ENCODE data around the gene ZNF746. TPM values are rescaled to one million over a fixed set of nuclear protein-coding genes. Genes with fewer than 3 reads are reported as not detected.
A peak's percentile ranks its signal among the peaks of the same experiment; 100 is the strongest.

Gene ZNF746
- polyA plus RNA-seq, 2 of the 4 experiments (the other 2 are of a cell fraction): 6.8 to 10.7 TPM

DNA sequence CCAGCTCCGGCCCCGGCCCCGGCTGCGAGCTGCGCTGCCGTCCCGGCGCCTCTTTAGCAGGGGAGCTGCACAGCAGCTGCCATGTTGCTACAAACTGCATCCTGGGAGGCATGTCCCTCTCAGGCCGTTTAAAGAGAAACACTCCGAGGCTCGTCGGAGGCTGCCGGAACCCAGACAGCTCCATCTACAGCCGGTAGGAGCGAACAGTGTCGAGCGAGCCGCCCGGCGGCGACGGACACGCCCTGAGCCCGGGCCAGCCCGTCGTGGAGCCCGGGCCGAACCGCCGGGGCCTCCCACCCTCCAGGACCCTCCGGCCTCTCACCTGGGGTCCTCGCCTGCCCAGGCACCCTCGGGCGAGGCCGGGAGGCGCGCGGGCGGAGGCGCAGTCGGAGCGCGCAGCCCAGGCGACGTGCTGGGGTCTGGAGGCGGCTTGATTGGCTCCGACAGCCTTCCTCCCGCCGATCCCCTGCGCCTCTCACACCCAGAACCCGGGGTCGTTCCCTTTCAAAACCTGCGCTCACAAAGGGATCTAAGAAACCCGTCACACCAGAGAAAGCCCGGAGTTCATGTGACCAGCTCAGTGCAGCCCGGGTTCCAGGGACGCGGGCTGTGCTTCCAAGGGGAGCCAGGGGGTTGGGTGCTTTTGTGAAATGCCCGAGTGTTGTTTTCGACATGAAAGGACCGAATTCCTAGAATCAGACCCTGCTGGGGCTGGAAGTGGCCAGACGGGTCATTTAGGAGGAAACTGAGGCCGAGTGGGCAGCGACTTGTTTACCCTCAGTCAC, 36.9 kb downstream of the ZNF746 start, which contains the start of gene ZNF777:
Gene ZNF777 (minus strand): TSS at position 570 of the 785 bp plus-strand sequence. CDS start 5,040 bp downstream, outside the sequence.
- H3K27ac ChIP-seq: peak within 1 kb of the TSS; percentile 88 to 99
- TF ChIP-seq SMC3 (IDR thresholded peaks at IDR 0.05): peak; percentile 21; the same call in 1 of the 3 replicates
- TF ChIP-seq RARB (CRISPR knock-in tag; IDR thresholded peaks at IDR 0.05): no peak
- TF ChIP-seq ZFP36 (IDR thresholded peaks at IDR 0.05; ENCODE audit: borderline replicate concordance, partially characterized antibody): no peak
- TF ChIP-seq CHD4 (IDR thresholded peaks at IDR 0.05; ENCODE audit: borderline replicate concordance): no peak
- no peak for TF ChIP-seq REST (IDR thresholded peaks at IDR 0.05)
- TF ChIP-seq HOXB5 (CRISPR knock-in tag; IDR thresholded peaks at IDR 0.05): no peak
- no peak for TF ChIP-seq BHLHE40 (IDR thresholded peaks at IDR 0.05; ENCODE audit: low read depth, low read length)
- TF ChIP-seq, protein P1, sequence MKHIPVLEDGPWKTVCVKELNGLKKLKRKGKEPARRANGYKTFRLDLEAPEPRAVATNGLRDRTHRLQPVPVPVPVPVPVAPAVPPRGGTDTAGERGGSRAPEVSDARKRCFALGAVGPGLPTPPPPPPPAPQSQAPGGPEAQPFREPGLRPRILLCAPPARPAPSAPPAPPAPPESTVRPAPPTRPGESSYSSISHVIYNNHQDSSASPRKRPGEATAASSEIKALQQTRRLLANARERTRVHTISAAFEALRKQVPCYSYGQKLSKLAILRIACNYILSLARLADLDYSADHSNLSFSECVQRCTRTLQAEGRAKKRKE (CRISPR knock-in tag; IDR thresholded peaks at IDR 0.05; ENCODE audit: low read depth): no peak
- no peak for TF ChIP-seq RAD21 (conservative IDR thresholded peaks at IDR 0.05 in 1 of 2, IDR thresholded peaks at IDR 0.05 in 1 of 2)
- TF ChIP-seq ESRRA (IDR thresholded peaks at IDR 0.05; ENCODE audit: borderline replicate concordance, low read length): no peak
- no peak for TF ChIP-seq ZC3H11A (IDR thresholded peaks at IDR 0.05)
- TF ChIP-seq MAFK (IDR thresholded peaks at IDR 0.05; ENCODE audit: partially characterized antibody): no peak
- TF ChIP-seq RCOR1 (IDR thresholded peaks at IDR 0.05; ENCODE audit: low read depth, low read length): no peak
- TF ChIP-seq PBX3 (IDR thresholded peaks at IDR 0.05): no peak
- TF ChIP-seq POLR2AphosphoS2 (conservative IDR thresholded peaks at IDR 0.05; ENCODE audit: low read length): no peak
- no peak for TF ChIP-seq NPAS2 (CRISPR knock-in tag; IDR thresholded peaks at IDR 0.05; ENCODE audit: borderline replicate concordance)
- TF ChIP-seq FOXS1 (CRISPR knock-in tag; IDR thresholded peaks at IDR 0.05): no peak
- no peak for TF ChIP-seq NR3C1 (IDR thresholded peaks at IDR 0.05)
- no peak for TF ChIP-seq EHF (CRISPR knock-in tag; IDR thresholded peaks at IDR 0.05)
- TF ChIP-seq, protein P2, sequence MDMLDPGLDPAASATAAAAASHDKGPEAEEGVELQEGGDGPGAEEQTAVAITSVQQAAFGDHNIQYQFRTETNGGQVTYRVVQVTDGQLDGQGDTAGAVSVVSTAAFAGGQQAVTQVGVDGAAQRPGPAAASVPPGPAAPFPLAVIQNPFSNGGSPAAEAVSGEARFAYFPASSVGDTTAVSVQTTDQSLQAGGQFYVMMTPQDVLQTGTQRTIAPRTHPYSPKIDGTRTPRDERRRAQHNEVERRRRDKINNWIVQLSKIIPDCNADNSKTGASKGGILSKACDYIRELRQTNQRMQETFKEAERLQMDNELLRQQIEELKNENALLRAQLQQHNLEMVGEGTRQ (IDR thresholded peaks at IDR 0.05): no peak
- TF ChIP-seq E2F6 (IDR thresholded peaks at IDR 0.05; ENCODE audit: borderline replicate concordance, low read depth): no peak
- no peak for TF ChIP-seq NFE2L2 (conservative IDR thresholded peaks at IDR 0.05; ENCODE audit: low read length)
- TF ChIP-seq, protein P3, sequence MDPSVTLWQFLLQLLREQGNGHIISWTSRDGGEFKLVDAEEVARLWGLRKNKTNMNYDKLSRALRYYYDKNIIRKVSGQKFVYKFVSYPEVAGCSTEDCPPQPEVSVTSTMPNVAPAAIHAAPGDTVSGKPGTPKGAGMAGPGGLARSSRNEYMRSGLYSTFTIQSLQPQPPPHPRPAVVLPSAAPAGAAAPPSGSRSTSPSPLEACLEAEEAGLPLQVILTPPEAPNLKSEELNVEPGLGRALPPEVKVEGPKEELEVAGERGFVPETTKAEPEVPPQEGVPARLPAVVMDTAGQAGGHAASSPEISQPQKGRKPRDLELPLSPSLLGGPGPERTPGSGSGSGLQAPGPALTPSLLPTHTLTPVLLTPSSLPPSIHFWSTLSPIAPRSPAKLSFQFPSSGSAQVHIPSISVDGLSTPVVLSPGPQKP (IDR thresholded peaks at IDR 0.05; ENCODE audit: low read depth, low read length): no peak
- TF ChIP-seq POLR2A (IDR thresholded peaks at IDR 0.05; ENCODE audit: low read length): peak; percentile 69
- TF ChIP-seq RNF2 (IDR thresholded peaks at IDR 0.05; ENCODE audit: borderline replicate concordance, low read depth): no peak
- no peak for TF ChIP-seq TFCP2L1 (CRISPR knock-in tag; IDR thresholded peaks at IDR 0.05)
- peak; percentile 55; the same call in 1 of the 3 replicates for TF ChIP-seq BCL3 (IDR thresholded peaks at IDR 0.05)
- TF ChIP-seq CHD2 (IDR thresholded peaks at IDR 0.05; ENCODE audit: low read length, partially characterized antibody): no peak

More for the DNA sequence above, 36.9 kb downstream of the ZNF746 start, which contains the start of gene ZNF777:
- no peak for FAIRE-seq
- CTCF ChIA-PET: interaction anchor here (0.6 to 2.7 kb wide), 14 partner anchors 9 to 334 kb away, joined by 3 to 11 read pairs (median 4); partner anchors contain the start of gene ZNF425
- peaks cover 12% of the 10 kb centered on the region for H3K4me1 ChIP-seq
- peak; percentile 96 to 99 for ATAC-seq
- H3K9me3 ChIP-seq: no peaks in the 10 kb centered on the region
- H3K4me3 ChIP-seq: peak within 1 kb of the TSS; percentile 64
- DNase-seq (ENCODE audit: low read depth in 1 of 2, low spot score in 1 of 2): peak; percentile 91 to 96
- H3K4me2 ChIP-seq: peak within 1 kb of the TSS; percentile 96
- POLR2A ChIA-PET: interaction anchor here (0.7 to 1.4 kb wide), 7 partner anchors 14 to 335 kb away, joined by 3 to 10 read pairs (median 4); partner anchors contain the start of gene ZNF425
- 1% methylated on average over 9 of the region's 64 CpGs for WGBS (ENCODE audit: missing lambda C conversion rate)

Measured in A549 (cell line).